Fibroblast of skin of left quadriceps (primary cell): ENCODE results near the gene FOLH1.
"Not testable (repeated sequence)": the region's sequence is repeated elsewhere in the genome, so short reads cannot be mapped to it uniquely, and the experiment has no call there.

Experiments
- DNase-seq, 2 experiments: peaks; one replicate each; pipeline ENCODE4 v3.0.0-alpha.2; 2013; ENCODE audit warnings: low read depth in 2 of 2

FOLH1 gene

GRCh38 chr11:49208006-49208721, at the start of gene FOLH1:
TSS of gene FOLH1 (minus strand) at chr11:49208602. CDS start at chr11:49208409, 193 bp downstream.
- no peak for DNase-seq

GRCh38 chr11:49255148-49255547, 46.7 kb upstream of the FOLH1 start:
- not testable (repeated sequence) for DNase-seq

- DNase-seq: not testable (repeated sequence)
Observed at GRCh38 chr11:49251212-49251611, 42.8 kb upstream of the FOLH1 start.

GRCh38 chr11:49250398-49251115, 42.2 kb upstream of the FOLH1 start:
- DNase-seq: not testable (repeated sequence)

- not testable (repeated sequence) for DNase-seq
Observed at GRCh38 chr11:49249363-49249762, 41.0 kb upstream of the FOLH1 start.

- not testable (repeated sequence) for DNase-seq
Observed at GRCh38 chr11:49233685-49234084, 25.3 kb upstream of the FOLH1 start.

- DNase-seq: not testable (repeated sequence)
Observed at GRCh38 chr11:49233019-49233418, 24.6 kb upstream of the FOLH1 start.

GRCh38 chr11:49231725-49232124, 23.3 kb upstream of the FOLH1 start:
- DNase-seq: not testable (repeated sequence)

GRCh38 chr11:49230534-49230933, 22.1 kb upstream of the FOLH1 start:
- DNase-seq: not testable (repeated sequence)

- DNase-seq: not testable (repeated sequence)
Observed at GRCh38 chr11:49230001-49230400, 21.6 kb upstream of the FOLH1 start.

GRCh38 chr11:49229136-49229535, 20.7 kb upstream of the FOLH1 start:
- not testable (repeated sequence) for DNase-seq

- not testable (repeated sequence) for DNase-seq
Observed at GRCh38 chr11:49225255-49225785, 16.9 kb upstream of the FOLH1 start.

GRCh38 chr11:49221112-49221511, 12.7 kb upstream of the FOLH1 start:
- no peak for DNase-seq

- no peak for DNase-seq
Observed at GRCh38 chr11:49213026-49213560, 4.7 kb upstream of the FOLH1 start.

- not testable (repeated sequence) for DNase-seq
Observed at GRCh38 chr11:49206999-49207398, 1.4 kb downstream of the FOLH1 start.

- no peak for DNase-seq
Observed at GRCh38 chr11:49202287-49202976, 6.0 kb downstream of the FOLH1 start.

- DNase-seq: not testable (repeated sequence)
Observed at GRCh38 chr11:49196775-49197174, 11.6 kb downstream of the FOLH1 start.

GRCh38 chr11:49196002-49196401, 12.4 kb downstream of the FOLH1 start:
- not testable (repeated sequence) for DNase-seq

GRCh38 chr11:49190287-49190686, 18.1 kb downstream of the FOLH1 start:
- not testable (repeated sequence) for DNase-seq

GRCh38 chr11:49186225-49186624, 22.2 kb downstream of the FOLH1 start:
- not testable (repeated sequence) for DNase-seq

- not testable (repeated sequence) for DNase-seq
Observed at GRCh38 chr11:49185597-49185996, 22.8 kb downstream of the FOLH1 start.

- DNase-seq: not testable (repeated sequence)
Observed at GRCh38 chr11:49184756-49185155, 23.6 kb downstream of the FOLH1 start.
